SK-N-SH (cell line): Measurements from ENCODE around the gene FKBP11. TPM values are rescaled to one million over a fixed set of nuclear protein-coding genes. Genes with fewer than 3 reads are reported as not detected.

ENCODE experiments used
- CTCF ChIA-PET: fragments of 300-600, 350-600 bp; formaldehyde crosslinking; extraction: SDS; loops from one replicate; lab custom pipeline; 2021; lab: Yijun Ruan, JAX
- POLR2A ChIA-PET: fragments of 350-600 bp; sonication (Branson Sonifier 250); formaldehyde crosslinking; extraction: SDS; loops from one replicate; lab custom pipeline; 2020; ENCODE audit warnings: antibody characterized with exemption, inconsistent platforms; lab: Yijun Ruan, JAX
- DNase-seq: peaks from one replicate; pipeline ENCODE4 v3.0.0; 2012
- H2AFZ ChIP-seq: fragments of 200-600 bp; sonication (generic); 2 replicates; pipeline ENCODE4 v1.8.1; 2016; ENCODE audit warnings: antibody characterized with exemption, mild to moderate bottlenecking, low read depth
- H3F3A ChIP-seq: fragments of 200-600 bp; sonication (generic); replicated peaks from 2 replicates; pipeline ENCODE3; 2016; ENCODE audit warnings: antibody characterized with exemption, mild to moderate bottlenecking; ENCODE audit not compliant: insufficient read depth
- H3K27ac ChIP-seq, 2 experiments: fragments of 200-500 bp in 1 of 2; fragments of 200-600 bp in 1 of 2; sonication (Bioruptor generic) in 1 of 2; sonication (generic), shearing (Covaris generic) in 1 of 2; 2 replicates each; pipeline versions ENCODE4 v1.5.1 to v1.6.1; 2014 to 2016; ENCODE audit warnings: low read depth in 2 of 2, inconsistent platforms in 1 of 2, low read length in 1 of 2, mild to moderate bottlenecking in 1 of 2, mixed read lengths in 1 of 2
- H3K27me3 ChIP-seq: fragments of 200-600 bp; sonication (generic), shearing (Covaris generic); 2 replicates; pipeline ENCODE4 v1.6.1; 2016; ENCODE audit warnings: mixed run types; ENCODE audit not compliant: insufficient read depth
- H3K36me3 ChIP-seq, 2 experiments: fragments of 200-500 bp in 1 of 2; fragments of 200-600 bp in 1 of 2; sonication (Bioruptor generic) in 1 of 2; sonication (generic) in 1 of 2; replicated peaks in 1 of 2; 2 replicates each; pipeline versions ENCODE3 to v1.5.1; 2014 to 2016; ENCODE audit warnings: low read length in 1 of 2, mild to moderate bottlenecking in 1 of 2; ENCODE audit not compliant: insufficient read depth in 2 of 2, control insufficient read depth in 1 of 2
- H3K4me1 ChIP-seq, 2 experiments: fragments of 200-500 bp in 1 of 2; fragments of 200-600 bp in 1 of 2; sonication (Bioruptor generic) in 1 of 2; sonication (generic), shearing (Covaris generic) in 1 of 2; 2 replicates each; pipeline versions ENCODE4 v1.5.1 to v1.6.1; 2014 to 2016; ENCODE audit warnings: low read depth in 1 of 2, low read length in 1 of 2, mixed run types in 1 of 2; ENCODE audit not compliant: insufficient read depth in 2 of 2, control insufficient read depth in 1 of 2
- H3K4me2 ChIP-seq: fragments of 200-600 bp; sonication (generic), shearing (Covaris generic); 2 replicates; pipeline ENCODE4 v1.6.1; 2017; ENCODE audit warnings: mixed run types
- H3K4me3 ChIP-seq, 2 experiments: fragments of 200-500 bp in 1 of 2; fragments of 200-600 bp in 1 of 2; sonication (Bioruptor generic) in 1 of 2; sonication (generic), shearing (Covaris generic) in 1 of 2; 2 replicates each; pipeline versions ENCODE4 v1.5.1 to v1.8.1; 2014 to 2016; ENCODE audit warnings: low read depth in 2 of 2, inconsistent platforms in 1 of 2, low read length in 1 of 2, mild to moderate bottlenecking in 1 of 2, mixed read lengths in 1 of 2, moderate library complexity in 1 of 2
- H3K79me2 ChIP-seq: fragments of 200-600 bp; sonication (generic); 2 replicates; pipeline ENCODE4 v1.8.1; 2017; ENCODE audit warnings: mild to moderate bottlenecking; ENCODE audit not compliant: insufficient read depth
- H3K9ac ChIP-seq: fragments of 200-600 bp; sonication (generic); 2 replicates; pipeline ENCODE4 v1.6.1; 2017; ENCODE audit warnings: mixed run types
- H3K9me2 ChIP-seq: fragments of 200-600 bp; sonication (generic); 2 replicates; pipeline ENCODE4 v1.6.1; 2017; ENCODE audit warnings: mixed run types
- H3K9me3 ChIP-seq: fragments of 200-600 bp; sonication (generic); 2 replicates; pipeline ENCODE4 v1.6.1; 2017; ENCODE audit warnings: mixed run types, mild to moderate bottlenecking, moderate library complexity
- H4K20me1 ChIP-seq: fragments of 200-600 bp; sonication (generic); 2 replicates; pipeline ENCODE4 v1.6.1; 2017; ENCODE audit warnings: mild to moderate bottlenecking, mixed run types; ENCODE audit not compliant: insufficient read depth
- CHD2 ChIP-seq: fragments of 150-350 bp; IDR thresholded peaks from 2 replicates; pipeline ENCODE4 v1.6.1; 2018; ENCODE audit warnings: low read length; ENCODE audit not compliant: partially characterized antibody
- CTCF ChIP-seq: fragments of 200-600 bp; sonication (generic); IDR thresholded peaks from 2 replicates; pipeline ENCODE4 v1.6.1; 2017; ENCODE audit warnings: antibody characterized with exemption, mild to moderate bottlenecking, moderate library complexity
- ELF1 ChIP-seq: IDR thresholded peaks from 2 replicates; pipeline ENCODE4 v1.4.0; 2012
- EZH2phosphoT487 ChIP-seq: fragments of 200-600 bp; sonication (generic); IDR thresholded peaks from 2 replicates; pipeline ENCODE4 v1.6.1; 2017; ENCODE audit warnings: low read depth, mixed run types, mild to moderate bottlenecking, antibody characterized with exemption, moderate library complexity, borderline replicate concordance
- FOSL2 ChIP-seq: IDR thresholded peaks from 2 replicates; pipeline ENCODE4 v1.4.0; 2012; ENCODE audit warnings: low read depth, mild to moderate bottlenecking, moderate library complexity, borderline replicate concordance
- JUND ChIP-seq: IDR thresholded peaks from 2 replicates; pipeline ENCODE4 v1.4.0; 2012
- RFX5 ChIP-seq: IDR thresholded peaks from 2 replicates; pipeline ENCODE4 v1.6.1; 2012; ENCODE audit warnings: mild to moderate bottlenecking, improper control_type of control experiment, low read length
- TCF12 ChIP-seq: IDR thresholded peaks from 2 replicates; pipeline ENCODE4 v1.4.0; 2012
- TEAD4 ChIP-seq: IDR thresholded peaks from 2 replicates; pipeline ENCODE4 v1.4.0; 2012; ENCODE audit warnings: mild to moderate bottlenecking, borderline replicate concordance; ENCODE audit not compliant: insufficient read depth
- YY1 ChIP-seq: IDR thresholded peaks from 2 replicates; pipeline ENCODE4 v1.4.0; 2012; ENCODE audit warnings: low read depth, mild to moderate bottlenecking
- ZBTB33 ChIP-seq: IDR thresholded peaks from 2 replicates; pipeline ENCODE4 v1.4.0; 2012; ENCODE audit warnings: low read depth, borderline replicate concordance
- WGBS: methylation state at CpG from one replicate; pipeline ENCODE4 v1.1.6; 2017; ENCODE audit warnings: low lambda C conversion rate; 5-methylcytosine and 5-hydroxymethylcytosine counted together
- polyA plus RNA-seq, 3 experiments: library from polyadenylated mRNA; depleted of rRNA; stranded (reverse); fragments of >200 nt; gene quantifications; 2 replicates each; pipeline ENCODE4 v1.2.3, GENCODE V29; 2012

FKBP11 gene
- polyA plus RNA-seq, 1 of the 3 experiments (the other 2 are of a cell fraction): 28.5 TPM

- no peak for DNase-seq
- Histone ChIP-seq H2AFZ (no peak overlapping the region), H3K4me1 (no peaks in the 10 kb centered on the region), H3K4me3 (no peak overlapping the region), H3K9me2 (no peaks in the 10 kb centered on the region), H3K9ac (no peak overlapping the region), H3K36me3 (peaks cover 14 to 61% of the 10 kb centered on the region in 2 experiments), H3K27me3 (no peaks in the 10 kb centered on the region), H3F3A (peaks cover 10% of the 10 kb centered on the region), H3K9me3 (no peaks in the 10 kb centered on the region), H3K27ac (no peak overlapping the region; a peak in 1 of 4 replicates), H4K20me1 (peaks cover 84% of the 10 kb centered on the region), H3K79me2 (peaks cover 43% of the 10 kb centered on the region), H3K4me2 (no peak overlapping the region)
- CTCF ChIA-PET: interaction anchor here (0.8 to 3.4 kb wide), 11 partner anchors 9 to 182 kb away, joined by 3 to 17 read pairs (median 4); partner anchors contain the start of gene WNT1
- no peak for TF ChIP-seq CHD2
- no peak for TF ChIP-seq TEAD4
- TF ChIP-seq ZBTB33: no peak
- TF ChIP-seq TCF12: no peak
- TF ChIP-seq FOSL2: no peak
- WGBS: 84% methylated on average over 3 of the region's 3 CpGs
- POLR2A ChIA-PET: interaction anchor here (1.0 kb wide), 1 partner anchor 12 kb away, joined by 4 read pairs; no protein-coding TSS in a partner anchor
Measured at GRCh38 chr12:48940181-48940580, 14.9 kb upstream of the FKBP11 start.

GRCh38 chr12:48938805-48939204, 13.5 kb upstream of the FKBP11 start:
- peaks cover 26 to 66% of the 10 kb centered on the region in 2 experiments for H3K36me3 ChIP-seq
- H3K27ac ChIP-seq: no peak overlapping the region
- H3K4me1 ChIP-seq: no peaks in the 10 kb centered on the region
- 85% methylated on average over 7 of the region's 7 CpGs for WGBS
- H4K20me1 ChIP-seq: peaks cover 76% of the 10 kb centered on the region
- H2AFZ ChIP-seq: no peak overlapping the region
- POLR2A ChIA-PET: interaction anchor here (1.1 kb wide), 1 partner anchor 14 kb away, joined by 3 read pairs; no protein-coding TSS in a partner anchor
- CTCF ChIA-PET: interaction anchor here (0.9 to 3.4 kb wide), 8 partner anchors 14 to 85 kb away, joined by 3 to 17 read pairs (median 5); partner anchors contain the start of genes FKBP11 and WNT1
- no peak for DNase-seq
- H3K4me2 ChIP-seq: no peak overlapping the region
- peaks cover 17% of the 10 kb centered on the region for H3F3A ChIP-seq
- H3K79me2 ChIP-seq: peaks cover 29% of the 10 kb centered on the region
- H3K4me3 ChIP-seq: no peak overlapping the region
- no peaks in the 10 kb centered on the region for H3K27me3 ChIP-seq
- TF ChIP-seq YY1: no peak
- no peak for TF ChIP-seq RFX5
- no peak for TF ChIP-seq ELF1
- TF ChIP-seq JUND: no peak
- TF ChIP-seq, all 33 proteins: peak for 0
- Histone ChIP-seq H3K9ac (no peak overlapping the region), H3K9me2 (no peaks in the 10 kb centered on the region), H3K9me3 (no peaks in the 10 kb centered on the region)

- Histone ChIP-seq H3K27ac (no peak overlapping the region), H3F3A (peaks cover 17% of the 10 kb centered on the region), H3K9ac (no peak overlapping the region), H3K27me3 (no peaks in the 10 kb centered on the region), H3K9me2 (no peaks in the 10 kb centered on the region), H3K79me2 (peaks cover 13% of the 10 kb centered on the region; the same call in 1 of the 2 replicates), H2AFZ (no peak overlapping the region), H3K4me2 (no peak overlapping the region), H4K20me1 (peaks cover 60% of the 10 kb centered on the region), H3K4me3 (no peak overlapping the region), H3K4me1 (no peaks in the 10 kb centered on the region), H3K9me3 (no peaks in the 10 kb centered on the region), H3K36me3 (peaks cover 41 to 73% of the 10 kb centered on the region in 2 experiments)
- CTCF ChIA-PET: interaction anchor here (0.7 to 4.6 kb wide), 11 partner anchors 12 to 84 kb away, joined by 3 to 31 read pairs (median 6); partner anchors contain the start of genes ARF3, DDX23, FKBP11 and WNT1
- no peak for DNase-seq
- POLR2A ChIA-PET: no interaction called here
- TF ChIP-seq EZH2phosphoT487: no peak
- TF ChIP-seq CTCF: peak; percentile 26; the same call in 1 of the 2 replicates
- 93% methylated on average over 5 of the region's 6 CpGs for WGBS
Measured at GRCh38 chr12:48937170-48937569, 11.9 kb upstream of the FKBP11 start.
